GM12891 (cell line): Measurements from ENCODE around the gene KRT78.

Experiments used
- DNase-seq: peaks from one replicate; pipeline ENCODE4 v3.0.0; 2011; ENCODE audit warnings: low spot score; ENCODE audit not compliant: insufficient read length
- FAIRE-seq: peaks from 2 replicates; lab custom pipeline; 2011; peaks lifted over from hg19 to GRCh38; lab: Jason Lieb, UNC
- PAX5 ChIP-seq: IDR thresholded peaks from 2 replicates; pipeline ENCODE4 v1.6.1; 2011; ENCODE audit warnings: low read length, moderate library complexity, mild to moderate bottlenecking; ENCODE audit not compliant: insufficient read depth, severe bottlenecking
- POLR2A ChIP-seq: IDR thresholded peaks from 2 replicates; pipeline ENCODE4 v1.6.1; 2011; ENCODE audit warnings: low read depth, low read length, control low read depth
- POLR2AphosphoS5 ChIP-seq: IDR thresholded peaks from 2 replicates; pipeline ENCODE4 v1.6.1; 2011; ENCODE audit warnings: low read depth, low read length, control low read depth
- POU2F2 ChIP-seq: IDR thresholded peaks from 2 replicates; pipeline ENCODE4 v1.6.1; 2011; ENCODE audit warnings: low read depth, mild to moderate bottlenecking, control low read depth, low read length, moderate library complexity
- SPI1 ChIP-seq: IDR thresholded peaks from 2 replicates; pipeline ENCODE4 v1.6.1; 2011; ENCODE audit warnings: low read depth, low read length, control low read depth
- TAF1 ChIP-seq: IDR thresholded peaks from 2 replicates; pipeline ENCODE4 v1.6.1; 2011; ENCODE audit warnings: low read depth, low read length, control low read depth

The KRT78 gene

GRCh38 chr12:52818388-52818787, 30.4 kb downstream of the KRT78 start:
- no peak for DNase-seq
- no peak for FAIRE-seq
- TF ChIP-seq POU2F2 = no peak
- no peak for TF ChIP-seq TAF1
- TF ChIP-seq POLR2AphosphoS5 = no peak
- no peak for TF ChIP-seq POLR2A
- no peak for TF ChIP-seq SPI1

DNA sequence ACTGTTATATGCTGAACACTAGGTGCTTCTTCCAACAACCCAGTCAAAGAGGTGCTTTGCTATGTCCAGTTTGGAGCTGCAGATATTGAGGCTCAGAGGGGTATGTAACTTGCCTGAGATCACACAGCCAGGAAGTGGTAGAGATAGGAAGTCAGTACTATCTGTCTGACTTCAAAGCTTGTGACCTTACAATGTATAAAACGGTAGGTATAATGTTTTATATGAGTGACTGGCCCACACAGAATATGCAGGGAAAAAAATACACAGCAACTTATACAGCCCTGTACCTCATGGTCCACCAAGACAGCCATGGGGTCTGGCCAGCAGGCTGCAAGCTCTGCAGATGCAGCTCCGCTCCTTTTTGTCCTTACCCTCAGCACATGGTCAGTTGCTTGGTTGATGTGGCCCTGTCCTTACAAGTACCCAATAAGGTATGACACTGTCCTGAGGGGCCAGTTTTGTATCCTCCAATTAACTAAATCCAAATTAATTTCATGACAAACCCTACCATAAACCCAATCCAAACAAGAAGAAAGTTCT, 31.0 kb downstream of the KRT78 start:
- no peak for FAIRE-seq
- TF ChIP-seq PAX5 = no peak
- no peak for TF ChIP-seq TAF1
- TF ChIP-seq POLR2A = no peak
- no peak for TF ChIP-seq POLR2AphosphoS5
- DNase-seq = no peak

DNA sequence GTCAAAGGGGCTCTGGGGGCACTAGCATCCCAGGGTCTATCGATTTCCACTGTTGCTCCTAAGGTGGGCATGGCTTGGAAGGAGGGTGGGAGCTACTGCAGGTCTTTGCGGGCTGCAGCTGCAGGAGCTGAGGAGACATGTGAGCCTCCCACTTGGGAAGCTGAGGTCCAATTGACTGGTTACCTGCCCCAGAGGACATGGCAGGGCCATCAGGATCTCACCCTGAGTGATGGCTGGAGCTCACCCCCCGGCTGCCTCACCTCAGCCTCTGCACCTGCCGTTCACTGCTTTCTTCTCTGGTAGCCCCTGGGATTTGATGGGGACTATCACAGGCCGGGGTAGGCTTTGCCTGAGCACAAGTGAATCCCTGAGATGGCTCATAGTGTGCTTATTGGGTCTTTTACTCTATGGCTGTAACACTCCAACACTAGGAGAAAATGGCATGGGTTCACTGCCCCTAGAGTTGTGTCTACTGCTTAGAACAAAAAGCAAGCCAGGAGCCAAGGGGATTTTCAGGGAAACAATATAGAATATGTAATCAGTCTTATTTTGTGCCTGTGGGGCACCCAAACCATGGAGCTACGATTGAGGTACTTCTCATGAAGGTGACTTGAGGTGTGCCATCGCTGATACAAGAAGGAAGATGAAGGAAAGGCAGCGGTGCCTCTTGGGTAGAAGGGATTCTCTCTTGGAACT, 31.6 kb downstream of the KRT78 start:
- no peak for TF ChIP-seq PAX5
- no peak for TF ChIP-seq POLR2A
- DNase-seq (no peak), FAIRE-seq (no peak)

GRCh38 chr12:52815676-52816588, 32.9 kb downstream of the KRT78 start:
- DNase-seq (no peak), FAIRE-seq (no peak)
- TF ChIP-seq TAF1 (no peak), PAX5 (no peak), POLR2AphosphoS5 (no peak), POU2F2 (no peak), SPI1 (no peak), POLR2A (no peak)

GRCh38 chr12:52815161-52815560, 33.6 kb downstream of the KRT78 start:
- FAIRE-seq (no peak), DNase-seq (no peak)
- TF ChIP-seq POLR2A = no peak
- TF ChIP-seq TAF1 = no peak
- TF ChIP-seq SPI1 = no peak
- no peak for TF ChIP-seq POU2F2
- TF ChIP-seq POLR2AphosphoS5 = no peak
- no peak for TF ChIP-seq PAX5

DNA sequence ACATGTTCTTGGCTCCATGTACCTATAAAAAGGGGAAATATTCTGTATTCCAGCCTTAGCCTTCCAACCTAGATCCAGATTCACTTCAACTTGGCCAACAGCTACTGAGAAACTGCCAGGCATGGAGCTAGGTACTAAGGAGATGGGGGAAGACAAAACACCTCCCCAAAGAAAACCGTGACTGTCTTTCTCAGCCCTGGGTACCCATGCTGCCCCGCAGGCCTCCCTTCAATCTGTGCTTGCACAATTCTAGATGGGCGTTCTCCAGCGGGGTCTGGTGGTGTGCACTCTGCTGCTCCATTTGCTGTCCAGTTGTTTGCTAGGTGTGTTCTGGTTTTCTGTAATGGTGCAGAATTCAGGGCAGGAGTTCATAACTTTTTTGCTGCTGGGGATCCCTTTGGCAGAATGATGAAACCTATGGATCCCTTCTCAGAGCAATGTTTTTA, 34.1 kb downstream of the KRT78 start:
- TF ChIP-seq TAF1 (no peak), POLR2A (no peak), PAX5 (no peak), POU2F2 (no peak), SPI1 (no peak), POLR2AphosphoS5 (no peak)
- FAIRE-seq (no peak), DNase-seq (no peak)

DNA sequence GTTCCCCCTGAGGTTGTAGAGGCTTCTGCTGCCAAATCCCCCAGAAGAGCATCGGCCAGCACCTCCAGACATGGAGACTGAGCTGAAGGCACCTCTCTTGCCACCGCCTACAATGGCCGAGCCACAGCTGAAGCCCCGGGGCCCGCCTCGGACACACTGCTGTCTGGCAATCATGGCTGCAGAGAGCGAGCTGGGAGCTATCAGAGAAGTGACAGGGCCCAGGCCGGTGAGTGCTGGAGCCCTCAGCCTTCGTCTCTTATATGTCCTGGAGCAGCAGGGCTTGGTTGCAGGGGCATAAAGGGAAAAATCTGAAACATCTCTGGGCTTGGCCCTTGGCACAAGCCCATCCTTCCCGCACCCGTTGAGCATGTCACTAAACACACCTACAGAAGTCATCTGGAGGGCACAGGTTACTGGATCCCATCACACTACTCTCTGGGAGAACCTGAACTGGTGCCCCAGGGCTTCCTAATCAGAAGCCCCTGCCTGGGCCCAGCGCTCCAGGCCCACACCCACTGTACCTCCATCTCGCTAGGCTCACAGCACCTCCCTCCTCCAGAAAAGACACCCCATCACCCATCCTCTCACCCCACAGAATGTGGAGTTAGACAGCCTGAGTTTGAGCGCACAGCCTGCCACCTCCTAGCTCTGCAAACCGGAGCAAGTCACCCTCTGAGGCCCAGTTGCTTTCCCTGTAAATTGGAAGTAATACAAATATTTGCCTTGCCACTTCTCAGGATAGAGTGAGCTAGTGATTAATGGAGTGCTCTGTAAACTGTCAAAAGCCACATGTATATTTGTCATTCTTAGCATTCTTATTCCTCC, 34.7 kb downstream of the KRT78 start, which contains the start of gene KRT4:
TSS of gene KRT4 (minus strand) at position 232 of the 825 bp plus-strand sequence. CDS start at position 174, 58 bp downstream.
- DNase-seq = no peak
- FAIRE-seq = no peak
- no peak for TF ChIP-seq PAX5
- TF ChIP-seq POLR2AphosphoS5 = no peak
- TF ChIP-seq POLR2A = no peak
- TF ChIP-seq POU2F2 = no peak
- no peak for TF ChIP-seq TAF1
- no peak for TF ChIP-seq SPI1

DNA sequence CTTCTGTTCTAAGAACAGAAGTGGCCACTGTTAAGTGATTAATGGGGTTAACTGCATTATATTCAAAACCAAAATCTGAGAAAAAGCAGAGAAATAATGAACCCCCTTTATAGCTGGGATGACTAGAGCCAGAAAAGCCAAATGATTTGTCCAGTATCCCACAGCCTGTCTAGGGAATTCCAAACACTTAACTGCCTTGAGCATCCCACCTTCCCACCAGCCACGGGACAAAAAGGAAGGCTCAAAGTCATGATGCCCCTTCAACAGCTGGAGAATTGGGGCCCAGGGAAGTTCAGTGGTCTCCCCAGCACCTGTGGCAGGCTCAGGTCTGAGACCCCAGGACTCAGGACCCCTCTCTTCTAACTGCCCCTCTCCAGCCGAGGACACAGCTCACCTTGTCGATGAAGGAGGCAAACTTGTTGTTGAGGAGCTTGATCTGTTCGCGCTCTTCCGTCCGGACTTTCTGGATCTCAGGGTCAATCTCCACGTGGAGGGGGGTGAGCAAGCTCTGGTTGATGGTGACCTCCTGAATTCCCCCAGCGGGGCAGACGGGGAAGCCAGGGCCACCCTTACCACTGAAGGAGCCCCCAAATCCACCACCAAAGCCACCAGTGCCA, 35.5 kb downstream of the KRT78 start:
- FAIRE-seq (no peak), DNase-seq (no peak)
- TF ChIP-seq POU2F2 = no peak
- TF ChIP-seq POLR2A = no peak
- TF ChIP-seq POLR2AphosphoS5 = no peak
- no peak for TF ChIP-seq SPI1
- no peak for TF ChIP-seq TAF1
